GM10248 (cell line): Measurements from ENCODE around the gene NDOR1.

Source experiments
- CTCF ChIA-PET: fragments of 300-600 bp; sonication (Branson Sonifier 250); formaldehyde crosslinking; extraction: SDS; loops from one replicate; lab custom pipeline; 2021; ENCODE audit warnings: antibody characterized with exemption; lab: Yijun Ruan, JAX
- POLR2A ChIA-PET: fragments of 350-650 bp; sonication (Branson Sonifier 250); formaldehyde crosslinking; extraction: SDS; loops from one replicate; lab custom pipeline; 2020; ENCODE audit warnings: antibody characterized with exemption; lab: Yijun Ruan, JAX
- DNase-seq: peaks from one replicate; pipeline ENCODE4 v3.0.0; 2012; ENCODE audit errors: extremely low spot score
- TF ChIP-seq, protein P1 (sequence below): IDR thresholded peaks from 2 replicates; pipeline ENCODE4 v1.5.1; 2012; ENCODE audit warnings: mild to moderate bottlenecking, low read depth; ENCODE audit errors: extremely low read depth, missing control alignments, control extremely low read depth

Gene NDOR1

DNA sequence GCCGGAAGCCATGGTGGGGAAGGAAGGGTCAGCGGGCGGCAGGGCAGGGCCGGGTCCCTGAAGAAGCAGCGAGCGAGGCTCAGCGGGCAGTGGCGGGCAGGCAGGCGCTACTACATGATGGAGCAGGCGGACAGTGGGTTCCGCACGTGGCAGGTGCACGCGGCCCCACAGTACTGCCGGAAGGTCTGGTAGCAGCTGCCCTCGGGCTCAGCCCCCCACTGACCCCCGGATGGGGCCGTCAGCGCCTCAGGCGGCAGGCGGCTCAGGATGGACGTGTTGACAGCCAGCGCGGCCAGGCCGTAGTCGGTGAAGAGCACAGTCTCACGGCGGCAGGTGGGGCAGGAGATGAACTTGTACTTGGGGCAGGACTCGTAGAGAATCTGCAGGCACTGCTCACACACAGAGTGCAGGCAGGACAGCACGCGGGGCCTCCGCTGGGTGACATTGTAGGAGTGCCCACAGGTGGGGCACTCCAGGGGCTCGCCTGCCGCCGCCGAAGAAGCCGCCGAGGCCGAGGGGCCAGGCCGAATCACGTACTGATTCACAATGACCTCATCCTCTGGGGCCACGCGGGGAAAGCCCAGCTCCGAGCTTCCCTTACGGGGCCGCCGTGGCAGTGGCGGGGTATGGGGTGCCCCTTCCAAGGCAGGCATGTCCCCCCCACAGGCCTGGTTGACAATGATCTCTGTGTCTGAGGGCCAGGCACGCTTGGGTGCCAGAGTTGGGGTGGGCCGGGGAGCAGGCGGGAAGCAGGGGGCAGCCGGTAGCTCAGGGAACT is 15.0 kb downstream of the NDOR1 start:
- DNase-seq, result no peak
- TF ChIP-seq, protein P1, sequence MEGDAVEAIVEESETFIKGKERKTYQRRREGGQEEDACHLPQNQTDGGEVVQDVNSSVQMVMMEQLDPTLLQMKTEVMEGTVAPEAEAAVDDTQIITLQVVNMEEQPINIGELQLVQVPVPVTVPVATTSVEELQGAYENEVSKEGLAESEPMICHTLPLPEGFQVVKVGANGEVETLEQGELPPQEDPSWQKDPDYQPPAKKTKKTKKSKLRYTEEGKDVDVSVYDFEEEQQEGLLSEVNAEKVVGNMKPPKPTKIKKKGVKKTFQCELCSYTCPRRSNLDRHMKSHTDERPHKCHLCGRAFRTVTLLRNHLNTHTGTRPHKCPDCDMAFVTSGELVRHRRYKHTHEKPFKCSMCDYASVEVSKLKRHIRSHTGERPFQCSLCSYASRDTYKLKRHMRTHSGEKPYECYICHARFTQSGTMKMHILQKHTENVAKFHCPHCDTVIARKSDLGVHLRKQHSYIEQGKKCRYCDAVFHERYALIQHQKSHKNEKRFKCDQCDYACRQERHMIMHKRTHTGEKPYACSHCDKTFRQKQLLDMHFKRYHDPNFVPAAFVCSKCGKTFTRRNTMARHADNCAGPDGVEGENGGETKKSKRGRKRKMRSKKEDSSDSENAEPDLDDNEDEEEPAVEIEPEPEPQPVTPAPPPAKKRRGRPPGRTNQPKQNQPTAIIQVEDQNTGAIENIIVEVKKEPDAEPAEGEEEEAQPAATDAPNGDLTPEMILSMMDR, result no peak
- POLR2A ChIA-PET, result no interaction called here
- CTCF ChIA-PET, result interaction anchor here (0.7 to 2.6 kb wide), 3 partner anchors 9 to 16 kb away, joined by 3 to 9 read pairs (median 3); no protein-coding TSS in a partner anchor

GRCh38 chr9:137221095-137221505 is 15.6 kb downstream of the NDOR1 start:
- ChIA-PET CTCF (interaction anchor here (0.7 to 2.6 kb wide), 3 partner anchors 10 to 16 kb away, joined by 3 to 9 read pairs (median 3); no protein-coding TSS in a partner anchor), POLR2A (no interaction called here)
- DNase-seq, result no peak
- TF ChIP-seq, protein P1, result no peak

GRCh38 chr9:137221506-137222111 is 16.1 kb downstream of the NDOR1 start:
- ChIA-PET CTCF (interaction anchor here (1.2 to 6.9 kb wide), 3 partner anchors 16 to 155 kb away, joined by 4 to 92 read pairs (median 12); partner anchors contain the start of genes ANAPC2, SSNA1 and TUBB4B), POLR2A (no interaction called here)
- TF ChIP-seq, protein P1, result no peak
- no peak for DNase-seq

DNA sequence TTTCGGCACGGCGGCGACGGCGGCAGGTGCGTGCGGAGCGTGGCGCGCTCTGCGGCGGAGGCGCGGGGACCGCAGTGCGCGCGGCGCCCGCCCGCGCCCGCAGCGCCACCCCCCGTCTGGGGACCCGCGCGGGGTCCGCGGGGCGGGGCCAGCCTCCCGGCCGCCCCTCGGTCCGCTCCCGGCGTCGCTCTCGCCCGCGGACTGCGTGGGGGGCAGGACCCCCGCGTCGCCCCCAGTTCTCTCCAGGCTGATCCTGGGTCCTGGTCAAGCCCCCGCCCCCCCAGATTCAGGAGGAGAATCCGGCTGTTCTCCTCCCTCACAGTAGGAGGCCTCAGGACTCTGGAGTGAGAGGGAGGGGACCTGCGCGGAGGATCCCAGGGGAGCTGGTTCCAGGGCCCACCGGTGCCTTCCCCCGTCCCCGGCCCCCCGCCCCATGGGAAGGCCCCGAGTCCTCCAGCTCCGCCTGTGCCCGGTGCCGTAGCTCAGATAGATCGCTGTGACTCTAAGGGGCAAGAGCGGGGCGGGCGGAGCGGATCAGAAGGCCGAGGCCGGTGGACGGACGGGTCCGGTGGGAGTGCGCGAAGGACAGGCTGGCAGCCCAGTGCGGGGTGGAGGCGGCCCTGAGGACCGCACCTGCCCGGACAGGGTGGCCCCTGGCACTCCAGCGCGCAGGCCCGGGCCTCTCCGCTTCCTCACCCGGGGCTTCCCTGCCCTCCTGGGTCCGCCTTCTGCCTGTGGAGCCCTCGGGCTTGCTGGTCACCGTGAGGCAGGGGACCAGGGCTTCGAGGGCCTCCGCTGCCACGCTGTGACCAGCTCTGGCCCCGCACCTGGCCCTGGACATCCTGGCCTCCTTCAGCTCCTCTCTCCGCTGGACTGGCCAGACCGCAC is 16.9 kb downstream of the NDOR1 start, which contains the start of gene RNF208:
TSS of gene RNF208 (minus strand) at position 51 of the 888 bp plus-strand sequence. CDS start 1,028 bp downstream, outside the sequence.
- ChIA-PET CTCF (interaction anchor here (0.9 to 6.9 kb wide), 8 partner anchors 12 to 156 kb away, joined by 3 to 92 read pairs (median 6); partner anchors contain the start of genes ANAPC2, MAN1B1, SSNA1 and TUBB4B), POLR2A (interaction anchor here (0.6 to 2.8 kb wide), 5 partner anchors 14 to 22 kb away, joined by 3 to 24 read pairs (median 4); partner anchors contain the start of genes TPRN and TUBB4B)
- no peak for DNase-seq
- TF ChIP-seq, protein P1, result no peak

- POLR2A ChIA-PET, result interaction anchor here (0.6 to 2.8 kb wide), 8 partner anchors 13 to 73 kb away, joined by 3 to 24 read pairs (median 4); partner anchors contain the start of genes ANAPC2, SSNA1, TPRN and TUBB4B
- TF ChIP-seq, protein P1, result no peak
- CTCF ChIA-PET, result interaction anchor here (0.9 to 6.9 kb wide), 11 partner anchors 13 to 177 kb away, joined by 3 to 92 read pairs (median 6); partner anchors contain the start of genes ANAPC2, MAN1B1, NPDC1 and SSNA1
These were observed 17.8 kb downstream of the NDOR1 start for GRCh38 chr9:137223078-137223970.

More at GRCh38 chr9:137223078-137223970, 17.8 kb downstream of the NDOR1 start:
- DNase-seq, result peak; percentile 98
